Uterus (tissue), 2 donors: Measurements from ENCODE around the gene C16orf89.

Experiments
- POLR2A ChIP-seq, 2 donors: fragments of 450-650 bp; IDR thresholded peaks; one replicate each; pipeline ENCODE4 v1.6.1; 2016; ENCODE audit warnings: antibody characterized with exemption in 2 of 2, mild to moderate bottlenecking in 1 of 2, moderate library complexity in 1 of 2
- TF ChIP-seq, protein P1 (sequence below), 4 experiments: fragments of 200-600 bp in 2 of 4; fragments of 450-650 bp in 2 of 4; sonication (generic) in 2 of 4; IDR thresholded peaks; one replicate each; pipeline ENCODE4 v1.5.1; 2016 to 2019; ENCODE audit warnings: antibody characterized with exemption in 4 of 4, mild to moderate bottlenecking in 2 of 4, moderate library complexity in 1 of 4

- TF ChIP-seq POLR2A (IDR thresholded peaks at IDR 0.05): no peak
- TF ChIP-seq, protein P1, sequence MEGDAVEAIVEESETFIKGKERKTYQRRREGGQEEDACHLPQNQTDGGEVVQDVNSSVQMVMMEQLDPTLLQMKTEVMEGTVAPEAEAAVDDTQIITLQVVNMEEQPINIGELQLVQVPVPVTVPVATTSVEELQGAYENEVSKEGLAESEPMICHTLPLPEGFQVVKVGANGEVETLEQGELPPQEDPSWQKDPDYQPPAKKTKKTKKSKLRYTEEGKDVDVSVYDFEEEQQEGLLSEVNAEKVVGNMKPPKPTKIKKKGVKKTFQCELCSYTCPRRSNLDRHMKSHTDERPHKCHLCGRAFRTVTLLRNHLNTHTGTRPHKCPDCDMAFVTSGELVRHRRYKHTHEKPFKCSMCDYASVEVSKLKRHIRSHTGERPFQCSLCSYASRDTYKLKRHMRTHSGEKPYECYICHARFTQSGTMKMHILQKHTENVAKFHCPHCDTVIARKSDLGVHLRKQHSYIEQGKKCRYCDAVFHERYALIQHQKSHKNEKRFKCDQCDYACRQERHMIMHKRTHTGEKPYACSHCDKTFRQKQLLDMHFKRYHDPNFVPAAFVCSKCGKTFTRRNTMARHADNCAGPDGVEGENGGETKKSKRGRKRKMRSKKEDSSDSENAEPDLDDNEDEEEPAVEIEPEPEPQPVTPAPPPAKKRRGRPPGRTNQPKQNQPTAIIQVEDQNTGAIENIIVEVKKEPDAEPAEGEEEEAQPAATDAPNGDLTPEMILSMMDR (IDR thresholded peaks at IDR 0.05): no peak
Observed at GRCh38 chr16:5001571-5001970, 64.2 kb downstream of the C16orf89 start.
